Activated CD4-positive, alpha-beta T cell treated with anti-CD3 and anti-CD28 coated beads for 4 hours (primary cell): ENCODE results near the gene FOXF2.
A peak's percentile ranks its signal among the peaks of the same experiment; 100 is the strongest.

ENCODE experiments used
- DNase-seq, 2 donors: peaks; one replicate each; pipeline ENCODE4 v3.0.0-alpha.2; 2020

Gene FOXF2

DNA sequence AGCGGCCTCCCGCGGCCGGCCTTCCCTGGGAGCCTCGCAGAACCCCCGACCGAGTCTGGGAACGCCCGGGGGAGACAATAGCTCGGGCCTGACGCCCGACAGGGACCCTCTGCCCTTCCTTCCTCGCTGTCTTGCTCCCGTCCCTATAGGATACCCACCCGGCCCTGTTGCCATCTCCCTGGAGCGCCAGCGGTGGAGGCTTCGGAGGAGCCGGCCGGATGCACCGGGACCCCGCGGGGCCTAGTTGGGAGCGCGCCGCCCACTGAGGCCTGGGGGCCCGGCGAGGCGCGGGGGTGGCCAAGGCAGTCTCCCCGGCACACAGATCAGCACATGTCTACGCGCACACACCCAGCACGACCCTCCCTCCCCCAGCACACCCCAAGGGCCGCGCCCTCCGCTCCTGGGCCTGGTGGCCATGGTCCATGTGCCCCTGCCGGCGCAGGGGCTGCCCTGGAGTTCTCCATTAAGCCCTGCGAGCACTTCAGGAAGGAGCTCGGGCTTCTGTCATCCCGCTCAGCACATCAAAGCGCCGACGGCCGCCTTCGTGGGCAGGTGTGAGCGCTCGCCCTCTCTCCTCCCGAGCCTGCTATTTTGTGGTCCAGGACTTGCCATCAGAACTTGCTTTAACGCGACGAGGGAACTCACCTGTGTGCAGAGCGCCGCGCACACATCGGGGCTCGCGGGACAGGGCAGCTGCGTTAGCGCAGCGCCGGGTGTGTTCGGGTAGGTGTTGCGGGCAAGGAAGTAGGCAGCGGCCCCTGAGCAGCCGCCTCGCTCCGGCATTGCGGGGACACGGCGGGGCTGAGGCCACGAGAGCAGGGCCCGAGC, 3.7 kb downstream of the FOXF2 start:
- DNase-seq = no peak

DNA sequence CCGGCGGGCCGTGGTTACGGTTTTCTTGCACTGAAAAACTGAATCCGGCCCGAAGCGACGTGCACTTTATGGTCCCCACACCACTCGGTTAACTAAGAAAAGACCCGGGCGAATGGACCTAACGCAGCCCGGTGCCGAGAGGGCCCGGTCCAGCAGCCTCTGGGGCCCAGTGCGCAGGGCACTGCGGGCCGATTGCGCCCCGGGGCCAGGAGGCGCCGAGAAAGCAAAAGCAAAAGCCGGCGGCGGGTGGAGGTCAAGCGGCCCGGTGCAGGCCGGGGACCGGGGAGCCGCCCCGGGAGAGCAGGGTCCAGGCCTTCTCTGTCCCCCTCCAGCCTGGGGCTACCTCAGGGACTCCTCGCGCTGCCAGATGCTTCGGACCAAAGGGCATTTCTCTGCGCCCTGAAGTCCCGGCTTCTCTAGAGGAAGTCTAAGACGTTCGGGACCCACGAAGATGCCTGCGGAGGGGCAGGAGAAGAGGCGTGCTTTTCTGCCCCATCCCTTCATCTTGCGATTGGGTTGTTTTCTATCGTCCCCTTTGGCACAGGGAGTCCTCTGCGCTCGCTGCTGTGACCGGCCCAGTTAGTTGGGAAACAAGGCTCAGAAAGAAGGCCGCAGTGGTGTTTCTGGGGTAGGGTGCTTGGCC, 4.4 kb downstream of the FOXF2 start:
- DNase-seq = no peak

DNA sequence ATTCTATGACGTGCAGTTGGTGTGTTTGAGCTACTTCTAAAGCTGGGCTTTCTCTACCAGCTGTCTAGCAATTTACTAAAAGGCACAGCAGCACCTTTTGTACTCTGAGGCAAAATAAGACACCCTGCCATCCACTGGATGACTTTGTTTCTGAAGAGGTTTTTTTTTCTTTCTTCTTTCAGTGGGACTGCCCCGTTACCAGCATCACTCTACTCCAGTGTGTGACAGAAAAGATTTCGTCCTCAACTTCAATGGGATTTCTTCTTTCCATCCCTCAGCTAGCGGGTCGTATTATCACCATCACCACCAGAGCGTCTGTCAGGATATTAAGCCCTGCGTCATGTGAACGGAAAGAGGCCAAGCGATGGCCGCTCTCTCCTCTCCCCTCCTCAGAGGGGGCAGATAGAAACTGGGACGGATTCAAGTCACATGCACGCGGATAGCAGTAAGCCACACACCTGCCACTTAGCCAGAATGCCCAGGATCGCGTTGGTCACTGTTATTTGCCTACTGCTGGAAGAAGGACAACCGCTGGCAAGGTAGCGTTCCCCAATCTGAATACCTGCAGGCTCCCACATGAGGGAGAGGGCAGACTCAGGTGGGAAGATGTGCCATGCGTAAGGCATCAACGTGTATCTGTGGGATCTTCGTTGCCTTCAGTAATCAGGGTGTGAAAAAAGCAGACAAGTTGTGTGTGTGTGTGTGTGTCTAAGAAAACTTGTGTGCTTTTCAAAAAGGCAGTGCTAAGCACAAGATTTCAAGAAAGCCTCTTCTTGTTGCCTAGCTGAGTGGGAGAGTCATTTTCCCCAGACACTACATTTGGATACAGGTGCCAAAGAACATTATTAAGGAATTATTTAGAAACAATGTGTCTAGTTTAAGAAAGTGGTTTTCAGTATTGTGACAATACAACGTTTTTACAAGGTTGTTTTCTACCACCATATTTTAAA, 5.4 kb downstream of the FOXF2 start:
- DNase-seq = no peak

DNA sequence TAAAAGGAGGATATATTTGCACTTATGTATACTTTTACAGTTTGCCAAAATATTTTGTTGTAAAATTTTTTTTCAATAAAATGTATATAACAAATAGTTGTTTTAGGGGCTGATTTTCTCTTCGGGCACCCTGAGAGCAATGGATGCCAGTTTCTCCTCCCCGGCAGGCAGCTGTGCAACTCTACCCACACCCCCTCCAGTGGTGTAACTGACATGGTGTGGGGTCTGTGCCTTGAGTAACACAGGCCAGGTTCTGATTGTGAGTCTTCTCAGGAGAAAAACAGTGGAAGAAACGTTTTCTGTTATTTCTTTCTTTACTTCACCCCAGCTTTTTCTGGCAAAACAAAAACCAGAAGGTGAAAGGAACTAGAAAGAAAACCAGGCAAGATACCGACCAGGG, 6.1 kb downstream of the FOXF2 start:
- no peak for DNase-seq

DNA sequence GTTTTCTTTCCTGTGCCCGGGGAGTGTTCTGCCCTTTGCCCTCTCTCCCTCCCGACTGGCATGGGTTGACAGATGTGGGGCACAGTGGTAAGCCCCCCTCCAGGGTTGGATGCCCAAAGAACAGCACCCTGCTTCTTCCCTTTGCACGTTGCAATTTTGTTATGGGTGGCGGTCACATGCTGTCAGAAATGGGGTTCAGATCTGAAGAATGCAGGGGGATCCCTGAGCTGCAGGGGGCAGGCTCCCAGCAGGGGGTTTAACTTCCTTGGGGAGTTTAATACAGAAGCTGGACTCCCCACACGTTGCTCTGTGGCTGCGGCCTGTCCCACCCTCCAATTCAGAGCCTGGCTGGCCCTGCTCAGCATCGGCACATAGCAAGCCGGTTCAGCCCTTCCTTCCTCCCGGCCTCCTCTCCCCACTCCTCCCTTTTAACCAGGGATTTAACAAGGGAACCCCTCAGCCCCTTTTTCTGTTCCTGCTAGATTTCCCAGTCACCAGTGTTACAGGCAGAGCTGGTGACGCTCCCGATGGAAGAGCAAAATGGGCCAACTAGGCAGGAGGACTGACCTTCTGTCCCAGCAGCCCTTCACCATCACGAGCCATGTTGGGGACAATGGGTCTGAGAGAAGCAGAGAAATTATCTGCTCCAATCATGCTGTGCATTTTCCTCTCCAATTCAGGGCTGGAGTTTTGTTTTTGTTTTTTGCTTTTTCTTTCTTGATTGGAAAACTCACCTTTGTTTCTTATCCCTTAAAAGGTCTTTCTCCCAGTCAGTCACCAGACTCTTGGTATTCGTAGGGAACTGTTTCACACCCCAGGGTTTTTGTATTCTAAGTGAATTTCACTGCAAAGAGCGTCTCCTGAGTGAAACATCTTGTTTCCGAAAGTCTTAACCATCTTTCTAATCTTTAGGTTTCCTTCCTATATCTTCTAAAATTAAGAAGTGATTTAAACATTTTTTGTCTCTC, 6.8 kb downstream of the FOXF2 start:
- DNase-seq = no peak

DNA sequence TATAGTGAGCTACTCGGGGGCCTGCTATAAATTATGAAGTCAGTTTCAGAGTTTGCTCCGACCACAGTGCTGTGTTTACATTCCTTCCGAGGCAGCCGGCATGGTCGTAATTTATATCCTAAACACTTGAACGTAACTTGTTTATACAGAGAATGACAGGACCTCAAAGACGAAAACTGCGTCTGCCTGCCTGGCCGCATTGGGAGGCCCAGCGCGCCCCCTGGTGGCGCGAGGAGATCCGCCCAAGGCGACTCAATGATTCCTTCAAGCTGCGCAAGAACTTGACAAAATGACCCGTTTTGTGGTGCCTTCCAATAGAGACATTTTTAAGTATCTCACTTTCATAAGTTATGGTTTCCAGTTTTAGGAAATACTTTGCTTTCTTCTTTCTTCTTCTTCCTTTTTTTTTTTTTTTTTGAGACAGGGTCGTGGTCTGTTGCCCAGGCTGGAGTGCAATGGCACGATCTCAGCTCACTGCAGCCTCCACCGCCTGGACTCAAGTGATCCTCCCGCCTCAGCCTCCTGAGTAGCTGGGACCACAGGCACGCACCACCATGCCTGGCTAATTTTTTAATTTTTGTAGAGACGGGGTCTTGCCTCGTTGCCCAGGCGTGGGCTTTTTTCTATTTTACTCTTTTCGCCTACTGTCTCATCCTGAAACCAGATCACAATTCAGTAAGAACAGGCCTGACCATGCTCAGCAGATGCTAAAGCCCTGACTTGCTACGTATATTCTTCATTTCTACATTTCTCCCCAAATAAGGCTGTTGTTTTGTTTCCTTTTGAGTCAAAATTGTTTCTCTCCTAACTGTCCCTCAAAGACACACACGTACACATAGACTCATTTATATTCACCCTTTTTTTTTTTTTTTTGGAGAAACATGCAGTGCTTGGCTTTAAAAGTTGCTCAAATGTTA, 7.8 kb downstream of the FOXF2 start:
- peak; percentile 57 to 67 for DNase-seq

DNA sequence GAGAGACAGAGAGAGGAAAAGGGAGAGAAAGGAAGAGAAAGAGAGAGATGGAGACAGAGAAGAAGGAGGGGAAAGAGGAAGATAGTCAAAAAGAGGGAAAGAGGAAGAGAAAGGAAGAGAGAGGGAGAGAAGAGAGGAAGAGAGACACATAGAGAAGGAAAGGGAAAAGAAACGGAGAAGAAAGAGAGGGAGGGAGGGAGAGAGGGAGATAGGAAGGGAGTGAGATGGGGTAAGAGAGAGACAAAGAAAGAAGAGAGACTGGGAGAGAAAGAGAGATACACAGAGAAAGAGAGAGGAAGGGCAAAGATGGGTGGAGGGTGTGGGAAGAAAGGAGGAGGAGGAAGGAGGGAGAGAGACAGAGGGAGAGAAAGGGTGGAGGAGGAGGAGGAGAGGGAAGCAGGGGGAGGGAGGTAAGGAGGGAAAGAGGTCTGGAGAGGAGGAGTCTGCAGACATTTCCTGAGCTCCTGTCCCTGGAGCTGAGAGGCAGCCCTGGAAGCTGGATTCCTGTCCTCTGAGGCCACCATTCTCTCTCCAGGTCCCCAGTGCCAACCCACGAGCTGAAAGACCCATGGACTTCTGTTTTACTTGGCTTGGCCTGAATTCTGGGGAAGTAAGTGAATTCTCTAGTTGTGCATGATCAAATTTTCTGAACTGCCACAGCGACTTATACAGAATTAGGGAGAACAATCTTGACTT, 9.9 kb downstream of the FOXF2 start:
- DNase-seq = no peak

DNA sequence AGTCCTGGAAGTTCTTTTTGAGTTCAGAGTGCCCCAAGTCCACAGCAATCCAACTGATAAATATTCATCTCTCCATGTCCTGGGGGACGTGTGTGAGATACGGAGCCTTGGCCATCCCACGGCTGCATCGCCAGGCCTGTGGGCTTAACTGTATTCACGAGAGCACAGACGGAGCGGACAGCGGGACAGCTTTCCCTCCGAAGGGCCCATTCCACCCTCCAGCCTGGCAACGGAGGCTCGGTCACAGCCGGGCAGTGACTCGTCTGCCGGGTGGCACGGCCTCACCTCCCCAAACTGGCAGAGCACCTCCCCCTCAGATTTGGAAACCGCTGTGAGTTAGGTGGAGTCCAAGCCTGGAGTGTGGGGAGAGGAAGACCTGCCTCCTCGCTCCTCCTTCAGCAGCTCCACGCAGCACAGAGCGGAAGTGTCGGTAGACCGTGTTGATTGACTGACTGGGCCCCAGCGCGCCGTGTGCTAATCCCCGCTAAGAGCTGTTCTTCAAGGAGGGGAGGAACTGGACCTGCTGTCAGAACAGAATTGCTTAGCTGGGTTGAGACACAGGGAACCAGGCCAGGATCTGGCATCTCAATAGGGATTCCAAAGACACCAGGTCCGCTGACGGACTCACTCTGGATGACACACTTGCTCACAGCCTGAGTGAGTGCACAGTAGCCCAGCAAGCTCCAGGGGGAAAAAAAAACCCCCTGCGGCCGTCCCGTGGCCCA, 10.9 kb downstream of the FOXF2 start:
- no peak for DNase-seq

DNA sequence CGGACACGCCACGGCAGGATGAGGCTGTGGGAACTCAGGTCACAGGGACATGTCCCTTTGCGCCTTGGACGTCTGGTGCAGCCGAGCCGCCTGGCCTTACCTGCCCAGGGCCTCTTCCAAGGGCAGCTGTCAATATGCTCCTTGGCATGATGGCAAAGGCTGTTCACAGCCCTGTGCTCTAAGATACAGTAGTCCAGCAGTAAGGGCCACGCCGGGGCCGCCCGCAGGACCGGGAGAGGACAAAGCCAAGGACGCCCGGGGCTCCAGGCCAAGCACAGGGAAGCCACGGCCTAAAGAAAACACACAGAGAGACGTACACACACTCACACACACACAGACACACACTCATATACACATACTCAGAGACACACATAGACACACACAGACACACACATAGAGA, 13.0 kb downstream of the FOXF2 start:
- DNase-seq = no peak

DNA sequence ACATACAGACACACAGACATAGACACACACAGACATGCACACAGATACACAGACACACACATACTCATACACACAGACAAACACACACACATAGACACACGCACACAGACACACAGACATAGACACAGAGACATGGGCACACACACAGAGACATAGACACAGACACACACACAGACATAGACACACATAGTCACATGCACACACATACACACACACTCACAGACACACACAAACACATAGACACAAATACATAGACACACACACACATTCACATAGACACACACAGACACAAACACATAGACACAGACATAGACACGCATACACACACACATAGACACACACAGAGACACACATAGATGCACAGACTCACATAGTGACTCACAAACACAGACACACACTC, 13.5 kb downstream of the FOXF2 start:
- DNase-seq = no peak

DNA sequence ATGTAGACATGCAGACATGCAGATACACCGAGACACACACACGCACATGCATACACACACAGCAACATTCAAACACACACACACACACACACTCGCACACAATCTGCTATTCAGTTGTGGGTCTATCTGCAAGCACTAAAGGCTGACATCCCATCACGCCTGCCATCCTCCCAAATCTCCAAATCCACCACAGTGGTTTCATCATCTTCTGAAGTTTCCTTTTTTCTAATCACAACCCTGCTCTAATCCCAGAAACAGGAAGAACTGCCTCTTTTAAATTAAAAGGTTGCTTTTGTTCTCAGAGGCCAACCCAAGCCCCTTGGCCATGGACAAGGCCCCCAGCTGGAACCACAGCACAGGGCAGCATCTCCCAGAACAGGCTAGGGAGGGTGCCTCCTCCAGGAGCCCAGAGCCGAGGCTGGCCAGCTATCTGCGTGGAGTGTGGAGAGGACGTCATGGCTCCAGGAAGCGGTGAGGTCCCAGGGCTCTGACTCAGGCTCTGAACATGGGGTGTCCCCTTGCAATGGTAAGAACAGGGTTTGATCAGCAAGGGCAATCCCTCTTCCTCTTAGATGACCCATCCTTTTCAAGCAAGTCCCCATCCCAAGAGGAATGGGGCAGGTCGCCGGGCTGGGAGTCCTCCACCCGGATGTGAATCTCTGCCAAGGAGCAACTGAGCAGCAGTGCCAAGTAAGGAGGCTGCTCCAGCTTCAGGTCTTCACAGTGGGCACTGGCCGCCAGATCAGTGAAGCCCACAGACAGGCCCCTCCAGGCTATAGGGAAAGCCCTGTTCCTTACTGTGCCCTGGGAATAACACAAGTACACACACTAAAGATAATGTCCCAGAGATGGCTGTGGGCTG, 14.7 kb downstream of the FOXF2 start:
- no peak for DNase-seq

DNA sequence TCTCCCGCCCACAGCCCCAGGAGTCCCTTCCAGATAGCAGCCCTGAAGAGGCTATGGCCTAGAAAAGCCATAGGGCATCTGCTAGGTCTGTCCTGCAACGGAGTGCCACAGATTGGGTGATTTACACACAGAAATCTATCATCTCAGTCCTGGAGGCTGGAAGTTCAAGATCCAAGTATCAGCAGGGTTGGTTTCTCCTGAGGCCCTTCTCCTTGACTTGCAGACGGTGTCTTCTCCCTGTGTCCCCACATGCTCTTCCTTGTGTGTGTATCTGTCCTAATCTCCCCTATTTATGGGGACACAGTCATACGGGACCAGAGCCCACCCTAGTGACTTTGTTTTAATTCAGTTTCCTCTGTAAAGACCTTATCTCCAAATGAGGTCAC, 15.3 kb downstream of the FOXF2 start:
- no peak for DNase-seq

DNA sequence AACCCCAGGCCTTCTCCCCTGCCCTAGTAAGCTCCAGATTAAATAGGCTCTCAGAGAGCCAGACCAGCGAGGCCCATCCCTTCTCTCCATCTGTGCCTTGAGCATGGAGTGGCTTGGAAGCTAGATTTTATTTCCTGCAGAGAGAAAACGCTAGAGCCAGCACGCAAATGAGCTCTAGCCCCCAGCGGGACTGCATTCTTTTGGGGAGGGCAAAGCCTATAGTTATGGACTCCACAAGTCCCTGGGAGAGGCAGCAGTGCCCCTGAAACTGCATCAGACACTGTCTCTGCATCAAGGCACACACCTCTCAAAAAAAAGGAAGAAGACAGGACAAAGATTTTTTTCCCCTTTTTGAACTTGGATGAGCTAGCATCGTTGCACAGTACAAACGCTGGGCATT, 15.8 kb downstream of the FOXF2 start:
- no peak for DNase-seq

DNA sequence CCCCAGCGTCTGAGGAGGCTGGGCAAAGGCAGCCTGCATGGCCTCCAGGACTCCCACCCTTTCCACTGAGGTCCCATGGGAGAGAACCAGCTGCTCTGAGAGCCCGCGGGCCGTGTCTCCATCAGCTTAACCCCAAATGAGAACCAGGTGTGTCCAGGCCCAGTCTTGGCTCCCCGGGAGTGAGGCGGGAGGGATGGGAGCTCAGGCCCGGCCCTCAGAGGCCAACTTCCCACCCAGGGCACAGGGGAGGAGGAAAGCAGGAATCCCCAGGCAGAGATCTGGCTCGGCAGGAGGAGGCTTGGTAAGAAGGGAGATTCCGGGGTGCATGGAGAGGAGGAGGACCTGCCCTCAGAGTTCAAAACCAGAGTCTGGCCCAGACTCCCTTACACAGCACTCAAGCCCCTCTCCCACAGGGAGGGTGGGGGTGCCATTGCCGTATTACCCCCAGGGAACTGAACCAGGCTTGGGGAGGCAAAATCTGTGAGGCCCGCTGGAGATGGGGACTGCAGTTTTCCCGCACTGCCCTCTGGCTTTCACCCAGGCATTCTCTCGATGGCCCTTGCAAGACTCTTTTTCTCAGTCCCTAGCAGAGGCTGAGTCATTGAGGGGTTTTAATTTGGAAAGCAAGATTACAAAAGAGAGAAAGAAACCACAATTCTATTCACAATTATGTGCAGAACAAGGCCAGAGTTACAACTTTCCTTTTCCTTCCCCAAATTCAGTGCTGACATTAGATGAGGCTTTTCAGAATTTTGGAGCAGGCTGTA, 17.1 kb downstream of the FOXF2 start:
- no peak for DNase-seq

DNA sequence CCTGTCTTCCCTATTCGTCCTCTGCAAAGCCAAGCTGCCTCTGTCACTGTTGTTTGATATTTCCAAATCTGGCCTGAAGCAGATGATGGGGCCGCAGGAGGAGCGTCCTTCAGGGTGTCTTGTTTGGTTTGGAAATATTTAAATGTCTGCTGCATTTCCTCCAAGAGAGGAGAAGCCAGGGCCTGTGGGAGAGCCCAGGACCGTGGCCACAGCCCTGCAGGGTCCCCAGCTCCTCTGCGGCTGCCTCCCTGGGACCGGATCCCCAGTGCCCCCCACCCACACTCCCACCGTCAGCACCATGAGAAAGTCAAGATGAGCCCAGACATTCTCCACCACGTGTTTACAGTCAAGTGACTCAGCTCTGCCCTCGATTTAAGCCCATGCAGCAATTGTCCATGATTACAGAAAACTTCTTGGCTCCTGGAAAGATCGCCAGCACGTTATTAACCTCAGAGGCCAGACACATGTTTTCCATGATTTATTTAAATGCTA, 18.2 kb downstream of the FOXF2 start:
- no peak for DNase-seq

DNA sequence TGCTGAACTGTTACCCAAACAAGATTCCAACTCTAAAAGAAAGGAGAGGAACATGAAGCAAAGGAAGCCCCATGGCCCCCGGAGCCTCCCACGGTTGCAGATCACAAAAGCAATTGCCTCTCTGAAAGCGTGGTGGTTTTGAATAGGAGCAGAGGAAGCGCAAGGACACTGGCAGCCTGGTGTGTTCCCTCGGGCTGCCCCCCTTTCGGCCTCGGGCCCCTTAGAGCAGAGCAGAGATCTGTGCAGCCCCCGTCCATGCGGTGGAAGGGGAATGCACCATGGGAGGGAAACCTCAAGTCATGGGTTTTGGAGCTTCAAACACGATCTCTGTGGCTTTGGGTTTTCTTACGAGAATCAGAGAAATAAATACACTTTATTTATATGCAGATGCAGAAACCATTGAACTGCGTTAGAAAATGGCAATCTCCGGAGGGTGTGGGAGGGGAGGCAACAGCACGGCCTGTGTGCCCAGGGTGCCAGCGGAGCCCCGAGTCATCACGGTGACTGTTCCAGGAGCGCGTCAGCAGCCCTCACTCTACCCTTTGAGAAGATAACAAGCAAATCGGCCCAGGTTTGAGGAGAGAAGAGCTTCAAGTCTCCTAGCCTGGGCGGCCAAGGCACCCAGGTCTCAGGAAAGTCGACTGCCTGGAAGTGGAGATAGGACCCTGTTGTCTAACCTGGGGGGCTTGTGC, 20.5 kb downstream of the FOXF2 start:
- DNase-seq = no peak

DNA sequence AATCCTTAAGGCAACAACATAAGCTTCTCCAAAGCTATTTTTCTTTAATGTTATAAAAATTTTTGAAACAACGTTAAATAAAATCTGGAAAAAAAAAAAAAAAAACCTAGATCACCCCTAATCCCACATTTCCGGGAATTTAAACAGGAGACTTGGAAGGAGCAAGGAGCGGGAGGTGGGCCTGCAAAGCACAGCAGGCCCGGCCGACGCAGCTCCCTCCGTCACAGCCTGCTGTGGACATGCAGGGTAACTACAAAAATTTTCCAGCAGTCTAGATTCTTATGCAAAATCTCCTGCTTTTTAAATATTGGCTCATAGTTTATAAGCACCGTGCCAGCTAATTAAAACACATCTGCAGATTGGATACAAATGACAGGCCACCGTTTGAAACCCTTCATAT, 23.5 kb downstream of the FOXF2 start:
- DNase-seq = no peak
